GM21786 (cell line): ENCODE data around the gene PRKCZ.
A peak's percentile ranks its signal among the peaks of the same experiment; 100 is the strongest.

Experiments
- ATAC-seq: cut with Tn5 transposase; IDR thresholded peaks from one replicate; pipeline ENCODE4 v1.9.1; 2021; ENCODE audit not compliant: unreplicated experiment

The PRKCZ gene

GRCh38 chr1:2204415-2205190, 154.4 kb downstream of the PRKCZ start:
- no peak for ATAC-seq

- ATAC-seq, result peak; percentile 61
Measured at GRCh38 chr1:2205191-2205952, 155.2 kb downstream of the PRKCZ start.

- ATAC-seq, result no peak
Measured at GRCh38 chr1:2206813-2207487, 156.7 kb downstream of the PRKCZ start.

GRCh38 chr1:2208309-2209239, 158.4 kb downstream of the PRKCZ start:
- no peak for ATAC-seq

- no peak for ATAC-seq
Measured at GRCh38 chr1:2209400-2210083, 159.3 kb downstream of the PRKCZ start.

- ATAC-seq, result no peak
Measured at GRCh38 chr1:2210084-2210653, 160.0 kb downstream of the PRKCZ start.

GRCh38 chr1:2210786-2211185, 160.6 kb downstream of the PRKCZ start:
- ATAC-seq, result no peak

- no peak for ATAC-seq
Measured at GRCh38 chr1:2212274-2212531, 162.0 kb downstream of the PRKCZ start.

GRCh38 chr1:2212532-2213491, 162.6 kb downstream of the PRKCZ start:
- ATAC-seq, result no peak

GRCh38 chr1:2213576-2214505, 163.6 kb downstream of the PRKCZ start:
- ATAC-seq, result no peak

GRCh38 chr1:2214541-2215241, 164.5 kb downstream of the PRKCZ start:
- ATAC-seq, result no peak

- no peak for ATAC-seq
Measured at GRCh38 chr1:2215329-2215728, 165.1 kb downstream of the PRKCZ start.

- no peak for ATAC-seq
Measured at GRCh38 chr1:2215909-2216766, 165.9 kb downstream of the PRKCZ start.

- no peak for ATAC-seq
Measured at GRCh38 chr1:2216767-2217058, 166.5 kb downstream of the PRKCZ start.

- ATAC-seq, result no peak
Measured at GRCh38 chr1:2221271-2221670, 171.1 kb downstream of the PRKCZ start.

GRCh38 chr1:2224170-2224584, 174.0 kb downstream of the PRKCZ start:
- ATAC-seq, result no peak
